ENCODE data around the gene GNL3L.

- TF ChIP-seq POLR2AphosphoS5 (IDR thresholded peaks at IDR 0.05) (no peak), POLR2A (IDR thresholded peaks at IDR 0.05) (no peak), CTCF (IDR thresholded peaks at IDR 0.05) (no peak)
Observed at GRCh38 chrX:54509400-54509799, 20.6 kb upstream of the GNL3L start.

Measured in prostate gland (tissue), 2 donors.